HCT116 (cell line): ENCODE results near the gene PIEZO2. TPM values are rescaled to one million over a fixed set of nuclear protein-coding genes. Genes with fewer than 3 reads are reported as not detected.
"Not testable (repeated sequence)": the region's sequence is repeated elsewhere in the genome, so short reads cannot be mapped to it uniquely, and the experiment has no call there.

Experiments
- ATAC-seq: fragments of 200-7000 bp; cut with Tn5 transposase; 2 replicates; pipeline ENCODE4 v1.9.1; 2020; ENCODE audit warnings: mild to moderate bottlenecking, moderate library complexity
- BruUV-seq: library from RNA; stranded (reverse); fragments of 400-500 nt; replicated peaks from 2 replicates; lab custom pipeline; 2021; lab: Mats Ljungman, UMichigan
- CTCF ChIA-PET: fragments of 300-600 bp; sonication (Branson Sonifier 250); formaldehyde crosslinking; loops from one replicate; lab custom pipeline; 2021; ENCODE audit warnings: antibody characterized with exemption; lab: Charles Lee
- POLR2A ChIA-PET: fragments of 300-600, 350-600 bp; sonication (Branson Sonifier 250); formaldehyde crosslinking; loops from one replicate; lab custom pipeline; 2021; ENCODE audit warnings: antibody characterized with exemption; lab: Charles Lee
- RAD21 ChIA-PET, 2 experiments: fragments of 300-600 bp; sonication (Branson Sonifier 250); formaldehyde crosslinking; loops; one replicate each; lab custom pipeline; 2023; ENCODE audit warnings: low total read pairs in 2 of 2; ENCODE audit not compliant: uncharacterized antibody in 2 of 2, unreplicated experiment in 2 of 2, low non-redundant PET in 1 of 2; lab: Charles Lee
- DNase-seq: peaks from one replicate; pipeline ENCODE4 v3.0.0-alpha.2; 2010; ENCODE audit warnings: low read depth, low spot score
- H2AFZ ChIP-seq: fragments of 200-600 bp; shearing (Covaris generic), sonication (generic); 2 replicates; pipeline ENCODE4 v1.6.1; 2017; ENCODE audit warnings: low read depth, mixed run types, mixed read lengths, antibody characterized with exemption, low read length; ENCODE audit not compliant: poor library complexity, severe bottlenecking
- H3K27ac ChIP-seq: 2 replicates; pipeline ENCODE4 v1.5.1; 2012; ENCODE audit warnings: low read depth, low read length
- H3K27me3 ChIP-seq: fragments of 200-600 bp; sonication (generic); 2 replicates; pipeline ENCODE4 v1.6.1; 2016; ENCODE audit warnings: mixed run types, low read length, mixed read lengths; ENCODE audit not compliant: insufficient read depth
- H3K36me3 ChIP-seq, 2 experiments: fragments of 200-500 bp in 1 of 2; fragments of 200-600 bp in 1 of 2; sonication (Bioruptor generic) in 1 of 2; sonication (generic) in 1 of 2; 2 replicates each; pipeline versions ENCODE4 v1.5.1 to v1.6.1; 2014 to 2016; ENCODE audit warnings: low read length in 2 of 2, inconsistent platforms in 1 of 2, mixed read lengths in 1 of 2, mixed run types in 1 of 2; ENCODE audit not compliant: insufficient read depth in 2 of 2, control insufficient read depth in 1 of 2
- H3K4me1 ChIP-seq, 2 experiments: fragments of 200-600 bp in 1 of 2; sonication (generic) in 1 of 2; 2 replicates each; pipeline versions ENCODE4 v1.5.1 to v1.6.1; 2012 to 2017; ENCODE audit warnings: low read length in 2 of 2, inconsistent platforms in 1 of 2, mild to moderate bottlenecking in 1 of 2, mixed read lengths in 1 of 2, mixed run types in 1 of 2, moderate library complexity in 1 of 2; ENCODE audit not compliant: insufficient read depth in 2 of 2, control insufficient read depth in 1 of 2
- H3K4me2 ChIP-seq: fragments of 200-600 bp; sonication (generic); 2 replicates; pipeline ENCODE4 v1.6.1; 2017; ENCODE audit warnings: mixed run types, low read length, mixed read lengths
- H3K4me3 ChIP-seq, 2 experiments: fragments of 200-600 bp in 1 of 2; sonication (generic) in 1 of 2; replicated peaks in 1 of 2; 2 replicates each; pipeline ENCODE4 v1.5.1; 2011 to 2016; ENCODE audit warnings: low read length in 2 of 2, control low read depth in 1 of 2, low read depth in 1 of 2, mild to moderate bottlenecking in 1 of 2, mixed read lengths in 1 of 2, mixed run types in 1 of 2
- H3K79me2 ChIP-seq: fragments of 200-600 bp; sonication (generic); 2 replicates; pipeline ENCODE4 v1.6.1; 2017; ENCODE audit warnings: mild to moderate bottlenecking, mixed run types, low read length, moderate library complexity, mixed read lengths; ENCODE audit not compliant: insufficient read depth
- H3K9ac ChIP-seq: fragments of 200-600 bp; sonication (generic); 2 replicates; pipeline ENCODE4 v1.6.1; 2016; ENCODE audit warnings: low read length, mixed read lengths
- H3K9me2 ChIP-seq: fragments of 200-600 bp; sonication (generic), shearing (Covaris generic); 2 replicates; pipeline ENCODE4 v1.6.1; 2017; ENCODE audit warnings: mixed run types, mild to moderate bottlenecking, moderate library complexity; ENCODE audit not compliant: insufficient read depth
- H3K9me3 ChIP-seq, 2 experiments: fragments of 200-500 bp in 1 of 2; fragments of 200-600 bp in 1 of 2; sonication (Bioruptor generic) in 1 of 2; sonication (generic) in 1 of 2; 2 replicates each; pipeline ENCODE4 v1.6.1; 2014 to 2017; ENCODE audit warnings: low read length in 2 of 2, mixed read lengths in 2 of 2, inconsistent platforms in 1 of 2, low read depth in 1 of 2, mild to moderate bottlenecking in 1 of 2, mixed run types in 1 of 2, moderate library complexity in 1 of 2; ENCODE audit not compliant: control insufficient read depth in 1 of 2, insufficient read depth in 1 of 2
- H4K20me1 ChIP-seq: fragments of 200-600 bp; sonication (generic), shearing (Covaris generic); 2 replicates; pipeline ENCODE4 v1.6.1; 2017; ENCODE audit warnings: mixed run types, mild to moderate bottlenecking, moderate library complexity; ENCODE audit not compliant: insufficient read depth
- CBX3 ChIP-seq: IDR thresholded peaks from 2 replicates; pipeline ENCODE4 v1.6.1; 2012; ENCODE audit warnings: low read depth
- CEBPB ChIP-seq: IDR thresholded peaks from 2 replicates; pipeline ENCODE4 v1.6.1; 2012; ENCODE audit warnings: low read depth
- EGR1 ChIP-seq: IDR thresholded peaks from 2 replicates; pipeline ENCODE4 v1.6.1; 2012; ENCODE audit warnings: low read depth
- ELF1 ChIP-seq: IDR thresholded peaks from 2 replicates; pipeline ENCODE4 v1.6.1; 2012; ENCODE audit warnings: low read depth, borderline replicate concordance
- EZH2 ChIP-seq: fragments of 200-600 bp; sonication (generic); IDR thresholded peaks from 2 replicates; pipeline ENCODE4 v1.6.1; 2017; ENCODE audit warnings: antibody characterized with exemption, mixed run types
- EZH2phosphoT487 ChIP-seq: fragments of 200-600 bp; IDR thresholded peaks from 2 replicates; pipeline ENCODE4 v1.6.1; 2018; ENCODE audit warnings: antibody characterized with exemption, borderline replicate concordance
- FOSL1 ChIP-seq: IDR thresholded peaks from 2 replicates; pipeline ENCODE4 v1.6.1; 2012; ENCODE audit warnings: low read depth
- POLR2A ChIP-seq: IDR thresholded peaks from 2 replicates; pipeline ENCODE4 v1.7.0; 2011; ENCODE audit warnings: borderline replicate concordance; ENCODE audit not compliant: insufficient read depth, insufficient read length; ENCODE audit errors: extremely low read depth
- POLR2AphosphoS5 ChIP-seq: IDR thresholded peaks from 2 replicates; pipeline ENCODE4 v1.6.1; 2011; ENCODE audit warnings: mild to moderate bottlenecking, low read depth, low read length, moderate library complexity
- RAD21 ChIP-seq: IDR thresholded peaks from 2 replicates; pipeline ENCODE4 v1.6.1; 2012; ENCODE audit warnings: low read depth, mild to moderate bottlenecking
- SIN3A ChIP-seq: IDR thresholded peaks from 2 replicates; pipeline ENCODE4 v1.6.1; 2012; ENCODE audit warnings: low read depth
- SRF ChIP-seq: IDR thresholded peaks from 2 replicates; pipeline ENCODE4 v1.6.1; 2012; ENCODE audit warnings: low read depth
- TCF7L2 ChIP-seq: IDR thresholded peaks from 2 replicates; pipeline ENCODE4 v1.7.0; 2011; ENCODE audit warnings: borderline replicate concordance, inconsistent platforms; ENCODE audit not compliant: insufficient read depth, insufficient read length; ENCODE audit errors: extremely low read depth
- YY1 ChIP-seq: IDR thresholded peaks from 2 replicates; pipeline ENCODE4 v1.6.1; 2011; ENCODE audit warnings: low read length, low read depth, moderate library complexity, mild to moderate bottlenecking; ENCODE audit not compliant: insufficient replicate concordance; ENCODE audit errors: extremely low read depth
- ZFX ChIP-seq: fragments of 450-650 bp; IDR thresholded peaks from 2 replicates; pipeline ENCODE4 v1.6.1; 2017
- intact Hi-C: fragments of 100-400 bp; cut with micrococcal nuclease; formaldehyde crosslinking; loops from 2 replicates; pipeline ENCODE4 v1.10.0; 2022
- total RNA-seq: library from RNA; stranded (reverse); gene quantifications from one replicate; pipeline ENCODE4 v1.2.1, GENCODE V29; 2021; ENCODE audit not compliant: unreplicated experiment
- TF ChIP-seq, protein P1 (sequence below): IDR thresholded peaks from 2 replicates; pipeline ENCODE4 v1.6.1; 2011; ENCODE audit warnings: mild to moderate bottlenecking, low read length, moderate library complexity; ENCODE audit not compliant: insufficient replicate concordance; ENCODE audit errors: extremely low read depth
- TF ChIP-seq, protein P2 (sequence below): IDR thresholded peaks from 2 replicates; pipeline ENCODE4 v1.6.1; 2012
- TF ChIP-seq, protein P3 (sequence below): IDR thresholded peaks from 2 replicates; pipeline ENCODE4 v1.6.1; 2012; ENCODE audit warnings: low read depth
- TF ChIP-seq, protein P4 (sequence below): IDR thresholded peaks from 2 replicates; pipeline ENCODE4 v1.6.1; 2012

Gene PIEZO2
- total RNA-seq, 1 experiment from 2014 or later: 0.34 TPM

DNA sequence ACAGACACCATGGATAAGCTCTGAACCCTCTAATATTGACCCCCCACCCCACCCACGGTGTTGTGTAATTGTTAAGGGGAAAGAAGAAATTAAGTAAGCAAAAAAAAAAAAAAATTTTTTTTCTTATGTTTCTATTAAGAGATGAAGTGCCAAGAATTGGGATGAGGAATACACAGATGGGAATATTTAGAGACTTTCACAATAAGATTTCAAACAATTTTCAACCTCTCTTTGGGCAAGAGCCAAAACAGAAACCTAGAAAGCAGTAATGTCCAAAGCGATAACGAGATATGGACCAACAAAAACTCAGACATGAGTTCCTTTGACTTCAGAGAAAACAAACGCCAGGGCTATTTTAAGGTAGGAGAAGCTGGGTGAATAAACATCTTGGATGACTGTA is 14.4 kb downstream of the PIEZO2 start:
- Histone ChIP-seq H3K4me3 (no peak overlapping the region), H3K27ac (no peak overlapping the region), H3K9me3 (no peaks in the 10 kb centered on the region), H3K9ac (no peak overlapping the region), H3K9me2 (no peaks in the 10 kb centered on the region), H3K4me2 (no peak overlapping the region), H3K27me3 (peaks cover 12% of the 10 kb centered on the region; the same call in 1 of the 2 replicates), H4K20me1 (no peaks in the 10 kb centered on the region), H3K79me2 (no peaks in the 10 kb centered on the region), H3K36me3 (no peaks in the 10 kb centered on the region), H3K4me1 (no peaks in the 10 kb centered on the region), H2AFZ (no peak overlapping the region)
- ATAC-seq: no peak
- ChIA-PET CTCF (no interaction called here), POLR2A (no interaction called here), RAD21 (no interaction called here)
- no TSS peak for BruUV-seq
- no peak for TF ChIP-seq CBX3
- TF ChIP-seq ELF1: no peak
- TF ChIP-seq, protein P1, sequence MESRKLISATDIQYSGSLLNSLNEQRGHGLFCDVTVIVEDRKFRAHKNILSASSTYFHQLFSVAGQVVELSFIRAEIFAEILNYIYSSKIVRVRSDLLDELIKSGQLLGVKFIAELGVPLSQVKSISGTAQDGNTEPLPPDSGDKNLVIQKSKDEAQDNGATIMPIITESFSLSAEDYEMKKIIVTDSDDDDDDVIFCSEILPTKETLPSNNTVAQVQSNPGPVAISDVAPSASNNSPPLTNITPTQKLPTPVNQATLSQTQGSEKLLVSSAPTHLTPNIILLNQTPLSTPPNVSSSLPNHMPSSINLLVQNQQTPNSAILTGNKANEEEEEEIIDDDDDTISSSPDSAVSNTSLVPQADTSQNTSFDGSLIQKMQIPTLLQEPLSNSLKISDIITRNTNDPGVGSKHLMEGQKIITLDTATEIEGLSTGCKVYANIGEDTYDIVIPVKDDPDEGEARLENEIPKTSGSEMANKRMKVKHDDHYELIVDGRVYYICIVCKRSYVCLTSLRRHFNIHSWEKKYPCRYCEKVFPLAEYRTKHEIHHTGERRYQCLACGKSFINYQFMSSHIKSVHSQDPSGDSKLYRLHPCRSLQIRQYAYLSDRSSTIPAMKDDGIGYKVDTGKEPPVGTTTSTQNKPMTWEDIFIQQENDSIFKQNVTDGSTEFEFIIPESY: no peak
- TF ChIP-seq POLR2A: no peak
- no peak for TF ChIP-seq RAD21
- TF ChIP-seq EZH2phosphoT487: no peak
- no peak for TF ChIP-seq FOSL1
- no peak for TF ChIP-seq EZH2
- TF ChIP-seq, protein P2, sequence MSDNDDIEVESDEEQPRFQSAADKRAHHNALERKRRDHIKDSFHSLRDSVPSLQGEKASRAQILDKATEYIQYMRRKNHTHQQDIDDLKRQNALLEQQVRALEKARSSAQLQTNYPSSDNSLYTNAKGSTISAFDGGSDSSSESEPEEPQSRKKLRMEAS: no peak
- TF ChIP-seq CEBPB: no peak
- no peak for TF ChIP-seq ZFX
- no peak for TF ChIP-seq EGR1
- TF ChIP-seq, protein P3, sequence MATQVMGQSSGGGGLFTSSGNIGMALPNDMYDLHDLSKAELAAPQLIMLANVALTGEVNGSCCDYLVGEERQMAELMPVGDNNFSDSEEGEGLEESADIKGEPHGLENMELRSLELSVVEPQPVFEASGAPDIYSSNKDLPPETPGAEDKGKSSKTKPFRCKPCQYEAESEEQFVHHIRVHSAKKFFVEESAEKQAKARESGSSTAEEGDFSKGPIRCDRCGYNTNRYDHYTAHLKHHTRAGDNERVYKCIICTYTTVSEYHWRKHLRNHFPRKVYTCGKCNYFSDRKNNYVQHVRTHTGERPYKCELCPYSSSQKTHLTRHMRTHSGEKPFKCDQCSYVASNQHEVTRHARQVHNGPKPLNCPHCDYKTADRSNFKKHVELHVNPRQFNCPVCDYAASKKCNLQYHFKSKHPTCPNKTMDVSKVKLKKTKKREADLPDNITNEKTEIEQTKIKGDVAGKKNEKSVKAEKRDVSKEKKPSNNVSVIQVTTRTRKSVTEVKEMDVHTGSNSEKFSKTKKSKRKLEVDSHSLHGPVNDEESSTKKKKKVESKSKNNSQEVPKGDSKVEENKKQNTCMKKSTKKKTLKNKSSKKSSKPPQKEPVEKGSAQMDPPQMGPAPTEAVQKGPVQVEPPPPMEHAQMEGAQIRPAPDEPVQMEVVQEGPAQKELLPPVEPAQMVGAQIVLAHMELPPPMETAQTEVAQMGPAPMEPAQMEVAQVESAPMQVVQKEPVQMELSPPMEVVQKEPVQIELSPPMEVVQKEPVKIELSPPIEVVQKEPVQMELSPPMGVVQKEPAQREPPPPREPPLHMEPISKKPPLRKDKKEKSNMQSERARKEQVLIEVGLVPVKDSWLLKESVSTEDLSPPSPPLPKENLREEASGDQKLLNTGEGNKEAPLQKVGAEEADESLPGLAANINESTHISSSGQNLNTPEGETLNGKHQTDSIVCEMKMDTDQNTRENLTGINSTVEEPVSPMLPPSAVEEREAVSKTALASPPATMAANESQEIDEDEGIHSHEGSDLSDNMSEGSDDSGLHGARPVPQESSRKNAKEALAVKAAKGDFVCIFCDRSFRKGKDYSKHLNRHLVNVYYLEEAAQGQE: no peak
- TF ChIP-seq SIN3A: no peak
- no peak for TF ChIP-seq TCF7L2
- TF ChIP-seq YY1: no peak
- TF ChIP-seq, protein P4, sequence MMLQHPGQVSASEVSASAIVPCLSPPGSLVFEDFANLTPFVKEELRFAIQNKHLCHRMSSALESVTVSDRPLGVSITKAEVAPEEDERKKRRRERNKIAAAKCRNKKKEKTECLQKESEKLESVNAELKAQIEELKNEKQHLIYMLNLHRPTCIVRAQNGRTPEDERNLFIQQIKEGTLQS: no peak
- TF ChIP-seq SRF: no peak
- no peak for TF ChIP-seq POLR2AphosphoS5
- intact Hi-C loops: no loop called here
- no peak for DNase-seq

DNA sequence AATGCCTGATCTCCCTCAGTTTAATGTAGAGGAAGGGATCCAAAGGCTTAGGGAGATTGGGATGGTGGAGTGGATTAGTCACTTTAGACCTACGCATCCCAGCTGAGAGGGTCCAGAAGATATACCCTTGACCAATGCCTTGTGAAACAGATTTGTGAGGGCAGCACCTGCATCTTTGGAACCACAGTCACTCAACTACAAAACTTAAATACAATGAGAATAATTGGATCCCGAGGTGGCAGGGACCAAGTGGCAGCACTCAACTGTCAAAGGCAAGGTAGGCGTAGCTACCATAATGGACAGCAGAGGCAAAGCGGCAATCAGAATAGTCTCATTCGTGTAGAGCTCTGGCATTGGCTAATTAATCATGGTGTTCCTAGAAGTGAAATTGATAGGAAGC is 20.3 kb downstream of the PIEZO2 start:
- not testable (repeated sequence) for BruUV-seq

More for the DNA sequence above, 20.3 kb downstream of the PIEZO2 start:
- DNase-seq, H3K27me3 ChIP-seq, H3K36me3 ChIP-seq, H3K4me1 ChIP-seq, H3K9ac ChIP-seq, POLR2A ChIA-PET, intact Hi-C loops, ATAC-seq, H3K4me2 ChIP-seq, H4K20me1 ChIP-seq, H3K9me2 ChIP-seq, H3K79me2 ChIP-seq, RAD21 ChIA-PET, H3K4me3 ChIP-seq, H2AFZ ChIP-seq, CTCF ChIA-PET, H3K27ac ChIP-seq, H3K9me3 ChIP-seq: not testable (repeated sequence)
